Stimulated activated CD4-positive, alpha-beta T cell treated with anti-CD3 and anti-CD28 coated beads, Interleukin-15, amount 100 ng/mL, for 1 hour (primary cell): ENCODE data around the gene LRRC2.
"Not testable (repeated sequence)": the region's sequence is repeated elsewhere in the genome, so short reads cannot be mapped to it uniquely, and the experiment has no call there.

Source experiments
- DNase-seq, 2 donors: peaks; one replicate each; pipeline ENCODE4 v3.0.0-alpha.2; 2020; ENCODE audit warnings: low read depth in 1 of 2, low spot score in 1 of 2

The LRRC2 gene

DNA sequence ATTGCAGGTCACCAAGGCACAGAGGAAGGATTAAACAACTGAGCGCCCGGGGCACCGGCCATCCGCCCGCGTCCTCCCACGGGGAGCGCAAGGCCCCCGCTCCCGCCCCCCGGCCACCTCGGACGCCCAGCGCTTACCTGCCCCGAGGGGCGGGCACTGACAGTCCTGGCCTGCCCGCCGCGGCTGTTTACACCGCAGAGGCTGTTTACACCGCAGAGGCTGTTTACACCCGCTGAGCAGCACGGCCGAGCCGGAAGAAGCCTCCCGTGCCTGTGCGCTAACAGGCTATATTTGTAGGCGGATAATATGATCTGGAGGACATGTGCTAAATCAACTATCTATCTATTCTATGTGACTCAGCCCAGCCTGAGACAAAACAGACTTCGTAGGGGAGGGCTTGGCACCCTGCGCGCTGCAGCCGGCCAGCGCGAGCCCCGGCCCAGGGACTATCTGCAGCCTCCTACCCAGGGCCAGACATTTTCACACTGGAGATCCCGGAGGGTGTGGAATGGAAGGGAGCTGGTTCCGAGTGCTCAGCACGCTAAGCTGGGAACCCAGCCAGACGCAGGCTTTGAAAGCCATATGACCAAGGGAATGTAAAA is at the start of gene LRRC2:
Gene LRRC2 (minus strand): TSS at position 263 of the 602 bp plus-strand sequence. CDS start 14,711 bp downstream, outside the sequence.
- peak in 1 of 2 donors; percentile 7 for DNase-seq

DNA sequence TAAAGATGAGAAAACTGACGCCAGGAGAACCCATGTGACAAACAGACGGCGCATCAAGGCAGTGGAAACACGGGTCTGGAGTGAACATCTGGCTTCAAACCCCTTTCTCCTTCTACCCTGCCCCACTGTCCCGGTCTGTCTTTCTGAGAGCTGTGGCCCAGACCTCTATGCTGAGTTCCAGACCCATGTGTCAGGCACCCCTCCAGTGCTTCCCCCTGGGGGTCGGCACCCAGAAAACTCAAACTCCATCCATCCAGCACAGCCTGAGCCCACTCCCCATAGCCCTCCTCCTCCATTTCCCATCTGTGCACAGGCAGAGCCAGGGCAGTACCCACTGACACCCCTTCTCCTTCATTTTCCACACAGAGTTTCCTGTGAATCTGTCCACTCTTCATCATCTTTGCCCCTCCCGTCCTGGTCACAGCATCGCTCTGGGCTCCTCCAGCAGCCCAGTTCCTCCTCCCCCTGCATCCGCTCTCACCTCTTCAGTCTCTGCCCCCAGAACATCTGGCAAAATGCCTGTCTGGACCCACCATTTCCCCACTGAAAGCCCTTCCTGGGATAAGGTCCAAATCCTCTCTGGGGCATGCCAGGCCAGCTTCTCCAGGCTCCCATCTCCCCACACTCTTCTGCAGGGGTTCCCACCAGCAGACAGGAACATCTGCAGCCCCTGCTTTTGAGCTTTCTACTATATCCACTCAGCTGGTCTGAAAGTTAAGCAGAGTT is 49.1 kb upstream of the LRRC2 start:
- DNase-seq, result no peak

DNA sequence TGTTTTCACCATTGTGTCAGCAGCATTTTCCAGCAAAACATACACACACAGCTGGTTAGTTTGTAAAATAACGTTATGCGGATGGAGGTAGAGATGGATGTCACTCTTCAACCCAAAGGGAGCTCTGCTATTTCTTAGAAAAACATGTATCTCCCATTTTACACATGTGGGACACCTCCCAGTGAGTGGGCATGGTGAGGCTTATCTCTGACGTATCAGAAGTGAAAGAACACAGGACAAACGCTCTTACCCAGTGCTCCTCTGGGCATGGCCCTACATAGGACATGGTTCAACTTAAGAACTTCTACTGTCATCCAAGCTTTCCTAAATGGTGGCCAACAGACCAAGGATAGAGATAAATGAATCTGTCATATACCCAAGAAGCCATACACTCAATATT is 48.3 kb upstream of the LRRC2 start:
- no peak for DNase-seq

GRCh38 chr3:46613313-46614005 is 47.4 kb upstream of the LRRC2 start:
- DNase-seq, result no peak

DNA sequence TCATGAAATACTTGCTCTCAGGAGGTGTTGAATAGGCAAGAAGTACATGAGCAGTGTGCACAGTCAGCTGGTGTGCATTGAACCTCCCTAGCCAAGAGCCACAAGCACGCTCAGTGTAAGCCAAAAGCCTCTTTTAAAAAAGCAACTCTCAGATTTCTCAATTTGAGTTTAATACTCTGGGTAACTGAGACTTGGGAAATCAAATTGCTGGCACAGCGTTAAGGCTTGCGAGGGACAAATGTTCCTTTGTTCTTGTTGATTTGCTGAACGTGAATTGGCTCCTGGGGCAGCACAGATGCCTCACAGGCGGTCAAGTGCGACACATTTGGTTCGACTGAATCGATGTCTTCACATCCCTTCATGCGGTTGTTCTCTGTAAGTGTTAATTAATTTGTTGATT is 46.2 kb upstream of the LRRC2 start, which contains the start of gene FAM240A:
Gene FAM240A (plus strand): TSS at position 202 of the 400 bp plus-strand sequence. CDS start 159 bp downstream, at position 361.
- DNase-seq, result no peak

- no peak for DNase-seq
These were observed 44.0 kb upstream of the LRRC2 start for GRCh38 chr3:46609944-46610722.

GRCh38 chr3:46609212-46609721 is 43.2 kb upstream of the LRRC2 start:
- DNase-seq, result no peak

- DNase-seq, result no peak
These were observed 41.5 kb upstream of the LRRC2 start for GRCh38 chr3:46607603-46608028.

DNA sequence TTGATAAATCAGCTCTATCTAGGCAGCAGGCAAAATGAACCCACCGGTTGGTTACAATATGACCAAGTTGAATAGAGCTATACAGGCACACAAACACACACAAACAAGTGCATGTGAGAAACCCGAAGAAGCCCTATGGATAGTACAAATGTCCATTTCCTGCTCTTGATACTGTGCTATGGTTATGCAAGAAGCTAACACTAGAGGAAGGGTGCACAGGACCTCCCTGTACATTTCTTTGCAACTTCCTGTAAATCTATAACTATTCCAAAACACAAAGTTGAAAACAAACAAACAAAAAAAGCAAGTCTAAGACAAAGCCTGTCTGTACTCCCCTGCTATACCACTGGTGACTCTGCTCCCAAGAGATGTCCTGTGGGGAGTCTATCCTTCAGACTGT is 38.0 kb upstream of the LRRC2 start:
- DNase-seq, result no peak

DNA sequence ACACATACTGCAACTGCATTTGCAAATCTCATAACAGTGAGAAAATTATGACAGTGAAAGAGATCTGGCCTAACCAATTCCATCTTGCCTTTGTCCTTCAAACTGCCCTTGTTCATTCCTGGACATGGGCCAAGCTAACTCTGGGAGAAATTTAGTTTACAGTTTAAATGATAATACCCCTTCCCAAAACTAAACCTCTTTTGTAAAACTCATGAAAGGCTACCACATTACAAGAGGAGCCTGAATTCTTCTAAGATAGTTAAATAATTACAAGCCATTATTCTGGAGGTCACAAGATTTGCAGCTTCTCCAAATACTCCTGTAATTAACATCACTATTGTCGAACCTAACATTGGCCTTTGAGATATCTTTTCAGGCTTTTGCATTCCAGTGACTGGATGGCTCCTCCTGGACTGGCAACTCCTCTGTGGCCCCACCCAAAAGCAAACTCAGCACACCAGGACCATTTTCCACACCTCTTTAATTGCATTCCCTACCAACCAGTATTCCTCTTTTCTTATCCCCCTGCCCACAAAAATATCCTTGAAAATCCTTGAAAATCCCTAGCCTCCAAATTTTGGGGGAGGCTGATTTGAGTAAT is 37.4 kb upstream of the LRRC2 start:
- no peak for DNase-seq

DNA sequence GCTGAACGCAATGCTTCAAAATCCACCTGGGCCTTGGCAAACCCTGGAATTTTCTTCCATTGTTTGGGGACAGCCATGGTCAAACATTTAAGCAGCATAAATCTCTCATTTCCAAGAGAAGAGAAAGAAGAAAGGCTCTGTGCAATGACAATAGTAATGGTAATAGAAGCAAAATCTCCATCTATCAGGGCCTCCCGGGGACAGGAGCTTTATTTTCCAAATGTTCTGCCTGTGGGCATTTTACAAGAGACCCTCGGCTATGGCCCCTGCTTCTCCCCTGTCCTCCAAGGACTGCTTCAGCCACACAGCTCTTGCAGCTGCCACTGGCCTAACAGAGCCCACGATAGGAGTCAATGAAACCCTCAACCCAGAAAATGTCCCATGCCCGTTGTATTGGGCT is 33.5 kb upstream of the LRRC2 start:
- DNase-seq, result no peak

DNA sequence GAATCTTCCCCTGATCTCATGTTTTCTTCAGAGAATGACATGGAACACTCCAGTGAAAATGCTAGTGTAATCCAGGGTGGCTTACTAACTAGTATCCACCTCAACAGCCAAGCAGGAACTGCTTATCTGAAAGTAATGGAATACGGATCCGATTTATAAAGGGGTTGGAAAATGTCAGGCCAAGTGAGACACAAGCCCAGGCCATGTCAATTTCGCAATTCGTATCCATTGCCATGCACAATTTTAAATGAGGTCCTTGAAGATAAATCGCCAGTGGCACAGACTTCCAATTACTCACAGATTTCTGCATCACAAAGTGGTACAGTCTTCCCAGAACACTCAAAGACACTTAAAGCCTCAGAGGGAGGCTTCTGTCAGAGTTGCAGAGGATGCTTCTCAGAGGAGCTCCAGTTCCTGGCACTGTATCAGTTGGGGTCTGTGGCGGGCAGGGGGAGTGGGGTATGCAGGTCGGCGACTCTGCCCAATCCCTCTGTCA is 29.8 kb upstream of the LRRC2 start:
- no peak for DNase-seq

DNA sequence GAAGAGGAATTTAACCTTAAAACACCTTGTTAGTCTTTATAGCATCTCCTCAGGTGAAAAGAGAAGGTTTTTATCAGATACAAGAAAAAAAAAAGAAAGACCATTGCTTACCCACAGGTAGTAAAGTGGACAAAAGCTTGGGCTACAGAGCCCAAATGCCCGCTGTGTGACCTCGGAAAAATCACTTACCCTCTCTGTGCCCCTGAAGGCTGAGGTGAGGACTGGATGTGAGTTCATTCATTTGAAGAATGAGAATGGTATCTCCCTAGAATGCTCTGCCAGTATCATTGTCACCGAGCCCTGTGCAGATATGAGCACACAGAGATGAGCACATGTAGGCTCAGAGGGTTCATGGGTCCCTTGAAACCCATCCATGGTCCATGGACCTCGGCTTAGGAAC is 28.6 kb upstream of the LRRC2 start:
- no peak for DNase-seq

- DNase-seq, result no peak
These were observed 27.9 kb upstream of the LRRC2 start for GRCh38 chr3:46593979-46594378.

- no peak for DNase-seq
These were observed 27.3 kb upstream of the LRRC2 start for GRCh38 chr3:46593274-46593862.

- DNase-seq, result not testable (repeated sequence)
These were observed 21.2 kb upstream of the LRRC2 start for GRCh38 chr3:46587268-46587667.

DNA sequence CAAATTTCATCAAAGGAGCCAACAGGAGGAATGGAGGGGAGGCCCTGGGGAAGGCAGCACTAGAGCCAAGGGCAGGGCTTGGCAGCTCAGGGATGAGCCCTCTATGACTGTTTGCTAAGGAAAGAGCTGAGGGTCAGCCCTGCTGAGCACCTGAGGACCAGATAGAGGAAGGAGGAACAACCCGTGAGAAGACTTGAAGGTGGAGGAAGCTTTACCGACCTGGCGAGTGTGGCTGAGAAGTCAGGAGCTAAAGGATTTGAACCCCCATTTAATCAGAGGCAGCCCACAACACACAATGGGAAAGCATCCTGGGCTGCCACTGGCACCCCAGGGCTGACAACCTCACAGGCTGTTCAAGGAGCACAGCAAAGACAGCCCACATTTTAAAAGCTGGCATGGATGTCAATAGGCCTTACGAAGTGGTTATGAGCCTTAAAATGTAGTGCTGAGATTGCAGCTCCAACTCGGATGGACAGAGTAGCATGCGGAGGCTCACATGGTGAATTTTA is 20.7 kb upstream of the LRRC2 start:
- DNase-seq, result no peak

DNA sequence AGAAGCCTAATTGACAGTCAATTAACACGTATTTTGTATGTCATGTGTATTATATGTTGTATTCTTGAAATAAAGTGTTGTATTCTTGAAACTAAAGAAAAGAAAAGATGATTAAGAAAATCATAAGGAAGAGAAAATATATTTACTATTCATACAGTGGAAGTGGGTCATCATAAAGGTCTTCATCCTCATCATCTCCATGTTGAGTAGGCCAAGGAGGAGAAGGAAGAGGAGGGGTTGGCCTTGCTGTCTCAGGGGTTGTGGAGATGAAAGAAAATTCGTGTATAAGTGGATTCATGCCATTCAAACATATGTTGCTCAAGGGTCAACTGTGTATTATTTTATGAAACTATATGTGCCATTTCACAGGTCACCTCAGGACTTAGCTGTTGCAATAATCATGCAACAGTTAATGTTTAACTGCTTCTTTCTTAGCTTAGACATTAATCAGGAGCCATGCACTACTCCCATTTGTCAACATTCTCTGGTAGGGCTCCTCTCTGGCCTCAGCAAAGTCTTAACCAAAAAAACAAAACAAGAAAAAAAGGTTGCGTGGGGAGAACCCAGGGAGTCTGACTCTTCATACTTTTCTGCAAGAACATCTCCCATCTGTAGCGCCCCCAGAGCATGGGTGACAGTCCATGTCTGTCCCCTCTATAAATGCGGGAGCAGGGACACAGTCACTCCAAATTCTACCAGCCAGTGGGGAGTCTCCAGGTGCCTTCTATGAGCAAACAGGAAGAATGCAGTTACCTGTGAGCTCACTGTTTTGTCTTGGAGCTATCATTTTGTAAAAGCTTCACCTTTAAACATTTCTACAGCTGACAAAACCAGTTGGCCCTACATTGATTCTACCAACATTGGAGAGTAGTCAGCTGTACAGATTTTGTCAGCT is 19.9 kb upstream of the LRRC2 start:
- DNase-seq, result no peak
